Neural crest cell (in vitro differentiated cells): ENCODE measurements around the gene PKP4. TPM values are rescaled to one million over a fixed set of nuclear protein-coding genes. Genes with fewer than 3 reads are reported as not detected.

Experiments used
- DNase-seq: peaks from one replicate; pipeline ENCODE4 v3.0.0; 2021; ENCODE audit warnings: low read depth, mixed read lengths, low spot score
- H3K27ac Mint-ChIP-seq: one replicate; pipeline ENCODE4 v1.8.0; 2021; ENCODE audit warnings: mild to moderate bottlenecking, mixed read lengths; ENCODE audit not compliant: unreplicated experiment
- H3K27me3 Mint-ChIP-seq: 2 replicates; pipeline ENCODE4 v1.8.0; 2021; ENCODE audit warnings: low read depth, mild to moderate bottlenecking, mixed read lengths
- H3K36me3 Mint-ChIP-seq: 2 replicates; pipeline ENCODE4 v1.8.0; 2021; ENCODE audit warnings: low read depth, mild to moderate bottlenecking, mixed read lengths
- H3K4me1 Mint-ChIP-seq: 2 replicates; pipeline ENCODE4 v1.8.0; 2021; ENCODE audit warnings: mixed read lengths
- H3K4me3 Mint-ChIP-seq: one replicate; pipeline ENCODE4 v1.8.0; 2021; ENCODE audit warnings: mild to moderate bottlenecking, mixed read lengths
- H3K9me3 Mint-ChIP-seq: 2 replicates; pipeline ENCODE4 v1.8.0; 2021; ENCODE audit warnings: mixed read lengths
- CTCF ChIP-seq: fragments of 200-600 bp; sonication (generic); conservative IDR thresholded peaks from 2 replicates; pipeline ENCODE4 v1.5.0; 2021; ENCODE audit warnings: antibody characterized with exemption, mild to moderate bottlenecking
- total RNA-seq: library from RNA; stranded (reverse); gene quantifications from 2 replicates; pipeline ENCODE4 v1.2.1, GENCODE V29; 2021

Gene PKP4
- total RNA-seq, 1 donor from 2014 or later, result 52.7 TPM

GRCh38 chr2:158689391-158689790 is 232.6 kb downstream of the PKP4 start:
- H3K9me3 Mint-ChIP-seq, result peaks cover 5% of the 10 kb centered on the region
- H3K4me1 Mint-ChIP-seq, result peaks cover 24% of the 10 kb centered on the region
- peaks cover 5% of the 10 kb centered on the region for H3K27me3 Mint-ChIP-seq
- H3K27ac Mint-ChIP-seq, result no peak overlapping the region
- H3K4me3 Mint-ChIP-seq, result no peak overlapping the region
- TF ChIP-seq CTCF, result no peak
- H3K36me3 Mint-ChIP-seq, result no peaks in the 10 kb centered on the region
- DNase-seq, result no peak

GRCh38 chr2:158690823-158691222 is 234.1 kb downstream of the PKP4 start:
- DNase-seq, result no peak
- peaks cover 5% of the 10 kb centered on the region for H3K27me3 Mint-ChIP-seq
- H3K36me3 Mint-ChIP-seq, result no peaks in the 10 kb centered on the region
- H3K4me3 Mint-ChIP-seq, result no peak overlapping the region
- peaks cover 20% of the 10 kb centered on the region for H3K4me1 Mint-ChIP-seq
- H3K27ac Mint-ChIP-seq, result no peak overlapping the region
- no peak for TF ChIP-seq CTCF
- peaks cover 5% of the 10 kb centered on the region for H3K9me3 Mint-ChIP-seq

GRCh38 chr2:158691619-158692018 is 234.9 kb downstream of the PKP4 start:
- peaks cover 2% of the 10 kb centered on the region for H3K36me3 Mint-ChIP-seq
- H3K27ac Mint-ChIP-seq, result no peak overlapping the region
- no peak for DNase-seq
- TF ChIP-seq CTCF, result no peak
- peaks cover 12% of the 10 kb centered on the region for H3K4me1 Mint-ChIP-seq
- H3K9me3 Mint-ChIP-seq, result peaks cover 7% of the 10 kb centered on the region
- peaks cover 5% of the 10 kb centered on the region for H3K27me3 Mint-ChIP-seq
- no peak overlapping the region for H3K4me3 Mint-ChIP-seq

GRCh38 chr2:158692372-158693103 is 235.8 kb downstream of the PKP4 start:
- no peak for TF ChIP-seq CTCF
- DNase-seq, result no peak
- H3K4me1 Mint-ChIP-seq, result peaks cover 4% of the 10 kb centered on the region
- H3K36me3 Mint-ChIP-seq, result peaks cover 5% of the 10 kb centered on the region
- peaks cover 13% of the 10 kb centered on the region for H3K9me3 Mint-ChIP-seq
- H3K27ac Mint-ChIP-seq, result no peak overlapping the region
- H3K27me3 Mint-ChIP-seq, result peaks cover 5% of the 10 kb centered on the region
- H3K4me3 Mint-ChIP-seq, result no peak overlapping the region

- Mint-ChIP-seq H3K36me3 (peaks cover 5% of the 10 kb centered on the region), H3K4me1 (peaks cover 4% of the 10 kb centered on the region), H3K4me3 (no peak overlapping the region), H3K27ac (no peak overlapping the region), H3K27me3 (peaks cover 5% of the 10 kb centered on the region), H3K9me3 (peaks cover 7% of the 10 kb centered on the region)
- DNase-seq, result no peak
- TF ChIP-seq CTCF, result no peak
These were observed 236.7 kb downstream of the PKP4 start for GRCh38 chr2:158693476-158693875.
